NCI-H446 (cell line): Measurements from ENCODE around the gene TSPYL1.

Source experiments
- DNase-seq, 2 experiments: peaks; one replicate each; lab custom pipeline; 2025; lab: John Stamatoyannopoulos, UW

TSPYL1 gene

GRCh38 chr6:116258520-116258919, 21.2 kb downstream of the TSPYL1 start:
- no peak for DNase-seq

DNA sequence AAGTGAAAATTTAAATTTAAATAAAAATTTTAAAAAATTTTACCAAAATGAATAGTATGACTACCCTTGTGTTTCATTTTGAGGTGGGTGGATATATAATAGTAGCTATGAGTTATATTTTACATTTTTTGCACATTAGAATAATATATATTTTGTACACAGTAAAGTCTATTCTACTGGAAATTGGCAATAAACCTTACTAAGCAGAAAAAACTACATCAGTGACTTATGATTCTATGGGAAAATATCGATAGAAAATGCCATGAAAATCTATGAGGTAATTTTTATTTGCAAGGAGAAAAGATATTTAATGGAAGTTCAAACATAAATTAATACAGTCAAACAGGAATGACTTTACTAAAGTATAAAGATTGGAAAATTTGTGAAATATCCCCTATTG, 23.0 kb downstream of the TSPYL1 start:
- no peak for DNase-seq

DNA sequence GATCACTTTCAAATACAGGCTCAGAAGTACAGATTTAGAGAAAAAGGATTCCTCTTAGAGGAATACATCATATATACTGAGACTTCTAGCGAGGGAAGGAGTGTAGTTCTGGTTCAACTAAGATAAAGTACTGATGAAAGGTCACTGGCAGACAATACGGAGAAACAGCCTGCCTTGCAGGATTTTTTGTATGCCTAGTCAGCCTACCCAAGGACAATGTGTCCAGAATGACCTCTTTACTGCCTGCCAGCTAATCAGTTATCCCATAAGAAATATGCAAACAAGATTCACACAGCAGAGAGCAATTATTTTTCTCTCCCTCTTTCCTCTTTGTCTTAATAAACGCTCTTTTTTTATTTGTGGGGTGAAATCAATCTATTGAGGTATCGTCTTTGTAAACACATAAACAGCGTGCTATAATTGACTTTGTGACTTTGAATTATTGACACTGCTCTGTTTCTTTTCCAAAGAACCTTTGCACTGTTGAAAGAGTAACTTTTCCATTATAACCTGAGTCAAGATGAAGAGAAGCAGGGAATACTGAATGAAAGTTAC, 24.4 kb downstream of the TSPYL1 start:
- DNase-seq: no peak

DNA sequence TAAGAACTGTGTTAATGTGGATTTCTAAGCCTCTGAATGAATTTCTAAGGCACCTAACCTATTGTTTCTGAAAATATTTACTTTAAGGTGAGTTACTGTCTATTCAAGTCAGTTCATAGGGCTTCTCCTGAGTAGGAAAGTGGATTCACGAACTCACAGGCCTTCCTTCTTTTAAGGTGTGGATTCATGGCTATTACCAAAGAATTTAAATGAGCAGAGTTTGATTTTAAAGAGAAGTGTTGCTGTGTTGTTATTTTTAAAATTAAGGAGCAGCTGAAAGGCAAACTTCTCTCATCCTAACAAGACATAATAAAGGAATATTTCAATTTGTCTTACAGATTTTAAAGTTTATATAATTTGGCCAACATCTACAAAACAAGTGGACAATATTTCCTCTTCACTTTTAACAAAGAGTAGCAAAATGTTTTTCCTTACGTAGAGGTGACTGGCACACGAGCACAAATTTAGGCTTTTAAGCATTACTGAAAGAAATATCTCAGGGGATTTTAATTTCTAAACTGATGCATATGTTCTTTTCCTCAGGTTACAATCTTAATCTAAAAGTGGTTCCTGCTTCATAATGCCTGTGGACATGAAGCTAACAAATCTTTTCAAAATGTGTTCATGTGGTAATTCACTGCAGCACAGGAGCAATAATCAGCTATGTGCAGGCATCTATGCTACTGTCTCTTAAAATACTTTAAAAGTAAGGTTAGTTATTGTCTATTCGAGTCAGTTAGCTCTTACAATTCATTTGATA, 25.3 kb downstream of the TSPYL1 start:
- DNase-seq: no peak

- DNase-seq: peak; percentile 87 to 92
Observed at GRCh38 chr6:116253505-116254296, 26.0 kb downstream of the TSPYL1 start, which contains the start of gene TSPYL4. TSS of gene TSPYL4 (minus strand) at chr6:116254075. CDS start at chr6:116254008, 67 bp downstream.

DNA sequence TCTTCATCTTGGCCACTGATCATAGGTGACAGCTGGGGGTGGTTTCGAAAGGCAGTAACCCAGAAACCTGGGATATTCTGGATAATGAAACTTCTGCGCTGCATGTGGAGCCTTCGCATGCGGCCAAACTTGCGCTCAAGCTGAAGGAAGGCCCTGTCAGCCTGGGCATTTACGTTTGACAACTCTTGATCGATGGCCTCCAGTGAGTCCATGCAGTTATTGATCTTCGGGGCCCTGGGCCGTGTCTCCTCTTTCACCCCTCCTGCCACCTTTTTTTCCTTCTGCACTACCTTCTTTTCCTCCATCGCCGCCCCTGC, 26.6 kb downstream of the TSPYL1 start:
- DNase-seq: no peak

DNA sequence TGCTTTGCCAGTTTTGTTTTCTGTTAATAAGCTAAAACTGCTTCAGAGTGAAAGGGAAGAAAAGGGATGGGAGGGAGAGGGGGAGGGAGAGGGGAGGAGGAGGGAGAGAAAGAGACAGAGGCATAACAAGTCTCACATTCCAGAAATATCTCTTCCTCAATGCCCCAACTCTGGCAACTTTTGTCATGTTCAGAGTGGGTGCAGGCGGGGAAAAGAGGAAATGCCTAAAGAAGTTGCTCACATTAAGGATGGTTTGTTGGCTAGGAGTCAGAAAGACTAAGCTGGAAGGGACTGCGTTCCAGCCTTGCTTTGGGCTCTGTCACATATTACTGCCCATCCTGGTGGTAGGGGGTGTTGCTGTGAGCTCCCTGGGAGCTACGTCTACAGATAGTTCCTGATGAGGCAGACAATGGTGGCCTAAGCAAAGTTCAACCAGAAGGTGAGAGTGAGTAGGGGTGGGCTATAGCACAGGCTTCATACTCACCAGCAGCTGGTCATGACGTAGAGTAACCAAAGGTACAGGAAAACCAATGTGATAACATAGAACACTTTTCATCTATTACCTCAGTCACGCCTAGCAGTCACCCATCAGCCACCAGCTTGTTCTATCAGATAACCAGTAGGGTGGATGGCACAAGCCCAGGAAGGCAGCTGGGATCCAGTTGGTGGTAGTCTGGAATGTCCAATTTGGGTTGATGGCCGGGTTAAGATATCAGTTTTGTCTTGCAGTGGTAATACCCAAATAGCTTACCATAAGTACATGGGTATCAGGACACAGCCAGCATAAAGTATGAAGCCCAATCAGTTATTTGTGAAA, 28.0 kb downstream of the TSPYL1 start:
- no peak for DNase-seq

- no peak for DNase-seq
Observed at GRCh38 chr6:116248577-116248976, 31.2 kb downstream of the TSPYL1 start.

DNA sequence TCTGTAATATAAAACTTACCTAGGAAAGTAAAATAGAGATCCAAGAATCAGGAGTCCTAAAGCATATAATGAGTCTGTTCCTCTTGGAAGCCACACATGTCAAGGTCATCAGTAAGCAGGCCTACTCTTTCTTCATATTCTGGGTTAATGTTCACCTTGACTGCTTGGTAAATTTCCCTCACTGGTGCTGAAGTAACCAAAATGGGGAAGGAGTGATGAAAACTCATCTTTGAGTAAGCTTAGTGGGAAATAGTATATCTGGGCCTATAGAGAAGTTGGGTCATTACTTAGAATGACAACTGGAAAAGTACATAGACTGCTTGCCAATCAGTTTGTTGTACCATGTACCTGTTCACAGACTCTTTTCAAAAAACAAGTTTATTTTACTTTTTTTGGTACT, 32.4 kb downstream of the TSPYL1 start:
- DNase-seq: no peak

- DNase-seq: no peak
Observed at GRCh38 chr6:116246089-116246488, 33.6 kb downstream of the TSPYL1 start.

- no peak for DNase-seq
Observed at GRCh38 chr6:116244284-116244683, 35.4 kb downstream of the TSPYL1 start.

- no peak for DNase-seq
Observed at GRCh38 chr6:116239856-116240255, 39.9 kb downstream of the TSPYL1 start.

DNA sequence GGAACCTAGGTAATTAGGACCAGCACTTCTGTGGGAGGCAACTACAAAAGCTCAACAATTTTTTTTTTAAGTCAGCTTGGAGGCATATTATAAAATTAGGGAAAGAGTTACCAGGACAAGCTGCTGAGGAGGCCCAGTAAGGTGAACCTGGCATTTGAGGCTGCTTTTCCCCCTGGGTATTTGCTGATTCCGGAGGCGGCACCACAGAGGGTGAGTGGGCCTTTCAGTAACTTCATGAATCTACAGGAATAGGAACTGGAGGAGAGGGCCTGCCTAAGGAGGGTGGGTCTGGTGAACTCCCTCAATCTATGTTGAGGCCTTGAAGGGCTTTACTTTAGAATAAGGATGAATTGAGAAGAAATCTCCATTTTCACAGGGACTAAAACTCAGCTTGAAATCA, 40.5 kb downstream of the TSPYL1 start:
- no peak for DNase-seq

- no peak for DNase-seq
Observed at GRCh38 chr6:116238083-116238482, 41.6 kb downstream of the TSPYL1 start.

- no peak for DNase-seq
Observed at GRCh38 chr6:116234689-116235088, 45.0 kb downstream of the TSPYL1 start.

DNA sequence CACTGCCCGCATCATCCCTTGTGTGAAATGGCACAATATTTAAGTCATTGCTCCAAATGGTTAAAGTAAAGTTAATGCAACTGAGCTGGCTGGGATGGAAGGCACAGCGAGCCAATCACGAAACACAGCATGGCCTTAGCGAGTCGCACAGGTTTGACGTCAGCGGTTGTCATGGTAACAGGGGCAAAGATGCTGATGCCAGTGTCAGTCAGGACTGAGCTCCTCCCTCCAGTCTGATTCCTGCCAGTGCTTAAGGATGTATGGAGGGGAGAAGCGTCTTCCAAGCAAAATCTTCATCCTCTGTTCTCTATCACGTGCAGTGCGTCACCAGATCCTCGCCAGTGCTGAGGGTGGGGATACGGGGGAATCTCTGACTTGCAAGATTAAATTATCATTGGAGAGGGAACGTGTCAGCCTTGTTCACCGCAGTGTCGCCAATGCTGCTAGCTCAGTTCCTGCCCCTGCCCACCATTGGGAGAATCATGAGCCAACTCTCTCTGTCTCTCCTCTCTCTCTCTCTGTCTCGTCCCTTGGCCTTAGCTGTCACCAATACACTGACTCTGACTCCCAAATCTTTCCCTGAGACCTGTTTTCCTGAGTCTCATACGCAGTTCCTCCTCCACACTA, 50.3 kb downstream of the TSPYL1 start:
- DNase-seq: peak in 1 of 2 experiments; percentile 8
